IMR-90 (cell line): ENCODE results near the gene RUNX2.

Experiments
- BHLHE40 ChIP-seq: fragments of 150-350 bp; IDR thresholded peaks from 2 replicates; pipeline ENCODE4 v1.6.1; 2016; ENCODE audit warnings: mild to moderate bottlenecking, low read depth, low read length
- CEBPB ChIP-seq: IDR thresholded peaks from 2 replicates; pipeline ENCODE4 v1.6.1; 2012; ENCODE audit warnings: low read depth, low read length, improper control_type of control experiment
- CTCF ChIP-seq: conservative IDR thresholded peaks from 2 replicates; pipeline ENCODE4 v1.5.1; 2012; ENCODE audit warnings: mild to moderate bottlenecking, low read depth, low read length, improper control_type of control experiment
- ELK1 ChIP-seq: fragments of 150-350 bp; IDR thresholded peaks from 2 replicates; pipeline ENCODE4 v1.6.1; 2016; ENCODE audit warnings: low read depth, mild to moderate bottlenecking, low read length, moderate library complexity, borderline replicate concordance
- FOS ChIP-seq: fragments of 150-350 bp; IDR thresholded peaks from 2 replicates; pipeline ENCODE4 v1.6.1; 2016; ENCODE audit warnings: low read depth, low read length
- MAFK ChIP-seq: IDR thresholded peaks from 2 replicates; pipeline ENCODE4 v1.6.1; 2012; ENCODE audit warnings: low read depth, low read length, improper control_type of control experiment
- MXI1 ChIP-seq: IDR thresholded peaks from 2 replicates; pipeline ENCODE4 v1.6.1; 2012; ENCODE audit warnings: low read depth, mild to moderate bottlenecking, low read length, moderate library complexity, borderline replicate concordance
- NFE2L2 ChIP-seq: fragments of 150-350 bp; IDR thresholded peaks from 2 replicates; pipeline ENCODE4 v1.6.1; 2016; ENCODE audit warnings: low read depth, mild to moderate bottlenecking, low read length
- POLR2A ChIP-seq: IDR thresholded peaks from 2 replicates; pipeline ENCODE4 v1.6.1; 2012; ENCODE audit warnings: mild to moderate bottlenecking, low read depth, low read length
- RAD21 ChIP-seq: IDR thresholded peaks from 2 replicates; pipeline ENCODE4 v1.6.1; 2012; ENCODE audit warnings: low read length, improper control_type of control experiment
- RCOR1 ChIP-seq: IDR thresholded peaks from 2 replicates; pipeline ENCODE4 v1.6.1; 2012; ENCODE audit warnings: mild to moderate bottlenecking, low read length, improper control_type of control experiment; ENCODE audit not compliant: insufficient replicate concordance
- RFX5 ChIP-seq: IDR thresholded peaks from 2 replicates; pipeline ENCODE4 v1.8.0; 2012; ENCODE audit warnings: low read depth, mild to moderate bottlenecking, low read length, moderate library complexity
- SMC3 ChIP-seq: fragments of 150-350 bp; IDR thresholded peaks from 2 replicates; pipeline ENCODE4 v1.6.1; 2016; ENCODE audit warnings: low read depth, mild to moderate bottlenecking, antibody characterized with exemption, low read length, moderate library complexity
- USF2 ChIP-seq: fragments of 150-350 bp; IDR thresholded peaks from 2 replicates; pipeline ENCODE4 v1.6.1; 2017; ENCODE audit warnings: mild to moderate bottlenecking, antibody characterized with exemption, low read length, low read depth

GRCh38 chr6:45420909-45421708, 93.0 kb downstream of the RUNX2 start:
- TF ChIP-seq CTCF, result no peak
- no peak for TF ChIP-seq POLR2A
- TF ChIP-seq MXI1, result no peak
- no peak for TF ChIP-seq SMC3
- no peak for TF ChIP-seq RAD21
- no peak for TF ChIP-seq BHLHE40
- no peak for TF ChIP-seq RCOR1
- TF ChIP-seq USF2, result no peak
- no peak for TF ChIP-seq FOS
- TF ChIP-seq NFE2L2, result no peak
- no peak for TF ChIP-seq ELK1
- TF ChIP-seq CEBPB, result no peak
- no peak for TF ChIP-seq MAFK
- TF ChIP-seq RFX5, result no peak
